CD4-positive, alpha-beta T cell treated with Interleukin-15 for 1 hour (primary cell): Measurements from ENCODE around the gene DUSP16.
"Not testable (repeated sequence)": the region's sequence is repeated elsewhere in the genome, so short reads cannot be mapped to it uniquely, and the experiment has no call there.

Experiments used
- DNase-seq: peaks from one replicate; pipeline ENCODE4 v3.0.0-alpha.2; 2020

The DUSP16 gene

DNA sequence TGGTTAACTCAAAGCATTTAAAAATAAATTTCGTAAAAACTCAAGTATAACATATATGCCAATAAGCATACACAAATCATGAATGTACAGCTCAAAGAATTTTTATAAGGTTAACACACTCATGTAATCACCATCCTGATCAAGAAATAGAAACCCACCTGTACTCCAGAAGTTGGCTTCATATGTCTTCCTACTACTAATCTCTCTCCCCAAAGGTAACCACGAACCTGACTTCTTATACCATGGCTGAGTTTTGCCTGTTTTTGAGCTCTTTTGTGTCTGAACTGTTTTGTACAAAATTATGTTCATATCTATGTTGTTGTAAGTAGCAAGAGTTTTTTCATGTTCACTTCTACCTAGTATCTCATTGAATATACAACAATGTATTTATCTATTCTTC, 18.7 kb downstream of the DUSP16 start:
- no peak for DNase-seq

DNA sequence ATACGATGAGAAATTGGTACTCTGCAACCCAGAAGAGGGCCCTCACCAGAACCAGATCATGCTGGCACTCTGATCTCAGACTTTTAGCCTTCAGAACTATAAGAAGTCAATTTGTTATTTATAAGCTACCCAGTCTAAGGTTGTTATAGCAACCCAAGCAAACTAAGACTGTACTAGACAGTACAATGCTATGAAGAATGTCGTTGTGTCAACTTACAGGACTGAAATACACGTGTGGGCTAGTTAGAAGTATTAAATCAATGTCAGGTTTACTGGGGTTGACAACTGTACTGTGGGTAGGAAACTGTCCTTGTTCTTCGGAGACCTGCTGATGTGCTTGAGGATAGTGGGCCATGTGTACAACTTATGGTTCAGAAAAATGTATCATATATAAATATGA, 19.7 kb downstream of the DUSP16 start:
- DNase-seq, result no peak

DNA sequence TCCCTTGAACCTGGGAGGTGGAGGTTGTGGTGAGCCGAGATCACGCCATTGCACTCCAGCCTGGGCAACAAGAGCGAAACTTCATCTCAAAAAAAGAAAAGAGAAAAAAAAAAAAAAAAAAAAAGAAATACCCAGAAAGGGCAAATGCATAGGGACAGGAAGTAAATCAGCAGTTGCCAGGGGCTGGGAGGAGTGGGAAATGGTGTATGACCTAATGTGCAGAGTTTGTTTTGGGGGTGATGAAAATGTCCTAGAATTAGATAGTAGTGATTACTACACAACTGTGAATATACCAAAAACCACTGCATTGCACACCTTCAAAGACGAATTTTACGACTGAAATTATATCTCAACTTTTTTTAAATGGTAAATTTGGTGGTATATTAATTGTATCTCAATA, 20.4 kb downstream of the DUSP16 start:
- DNase-seq, result no peak

DNA sequence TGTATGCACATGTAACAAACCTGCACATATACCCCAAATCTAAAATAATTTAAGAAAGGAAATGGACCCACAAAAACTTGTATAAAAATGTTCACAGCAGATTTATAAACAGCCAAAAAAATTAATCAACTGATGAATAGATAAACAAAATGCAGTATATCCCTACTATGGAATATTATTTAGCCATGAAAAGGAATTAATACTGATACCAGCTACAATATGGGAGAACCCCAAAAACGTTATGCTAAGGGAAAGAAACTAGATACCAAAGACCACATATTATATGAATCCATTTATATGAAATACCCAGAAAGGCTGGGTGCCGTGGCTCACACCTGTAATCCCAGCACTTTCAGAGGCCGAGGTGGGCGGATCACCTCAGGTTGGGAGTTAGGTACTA, 20.9 kb downstream of the DUSP16 start:
- no peak for DNase-seq

DNA sequence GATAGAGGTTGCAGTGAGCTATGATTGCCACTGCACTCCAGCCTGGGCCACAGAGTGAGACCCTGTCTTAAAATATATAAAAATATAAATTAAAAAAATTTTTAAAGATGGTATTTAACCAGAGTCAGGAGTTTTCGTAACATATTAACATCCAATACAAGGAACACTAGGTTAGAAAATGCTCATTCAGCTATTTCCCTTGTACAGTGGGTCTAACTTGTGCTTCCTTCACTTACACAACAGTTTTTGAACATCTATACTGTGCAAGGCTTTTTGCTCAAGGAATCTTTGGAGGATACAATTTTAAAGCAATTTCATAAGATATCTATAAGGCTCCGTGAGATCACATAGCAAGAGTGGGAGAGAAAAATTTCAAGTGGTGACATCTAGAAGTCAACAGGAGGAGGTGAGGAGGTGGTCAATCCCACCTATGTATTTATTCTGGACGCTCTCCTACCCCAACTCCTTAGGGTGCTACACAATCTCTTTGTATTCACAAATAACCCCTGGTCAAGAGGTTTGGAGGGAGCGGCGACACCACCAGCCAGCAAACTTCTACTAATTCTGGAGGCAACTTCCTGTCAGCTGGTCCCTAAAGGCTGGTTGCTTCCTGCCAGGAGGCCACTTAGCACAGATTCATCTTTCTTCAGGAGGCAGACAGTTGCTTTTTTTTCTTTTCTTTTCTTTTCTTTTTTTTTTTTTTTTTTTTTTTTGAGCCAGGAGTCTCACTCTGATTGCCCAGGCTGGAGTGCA, 22.2 kb downstream of the DUSP16 start:
- no peak for DNase-seq

DNA sequence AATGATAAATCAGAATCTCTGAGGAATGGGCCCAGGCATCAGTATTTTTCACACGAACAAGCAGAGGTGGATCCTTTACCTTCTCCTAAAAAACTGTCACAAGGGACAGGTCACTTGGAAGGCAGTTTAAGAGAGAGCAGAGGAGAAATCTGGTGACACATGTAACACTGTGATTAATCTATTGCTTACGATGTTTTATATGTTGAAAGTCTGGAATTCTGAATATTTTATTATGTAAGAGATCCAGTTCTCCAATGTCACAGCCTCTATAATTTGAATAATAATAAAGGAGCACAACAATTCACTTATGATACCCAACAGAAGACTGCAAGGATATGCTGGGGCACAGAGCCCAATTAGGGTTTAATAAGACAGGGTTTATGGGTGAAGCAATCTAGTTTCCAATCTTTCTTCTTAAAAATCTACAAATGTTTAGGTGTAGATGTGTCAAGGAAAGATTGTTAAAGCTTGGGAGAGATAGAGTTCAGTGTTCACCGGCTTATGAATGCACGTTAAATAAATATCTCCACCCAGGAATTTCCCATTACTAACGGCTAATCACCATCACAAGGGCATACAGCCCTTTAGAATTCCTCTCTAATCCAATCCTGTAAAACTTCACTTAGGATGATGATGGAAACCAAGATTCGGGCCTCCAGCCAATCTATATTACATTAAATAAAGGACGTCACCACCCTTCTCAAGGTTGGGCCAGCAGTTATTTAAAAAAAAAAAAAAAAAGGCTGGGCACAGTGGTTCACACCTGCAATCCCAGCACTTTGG, 23.4 kb downstream of the DUSP16 start:
- DNase-seq, result no peak

DNA sequence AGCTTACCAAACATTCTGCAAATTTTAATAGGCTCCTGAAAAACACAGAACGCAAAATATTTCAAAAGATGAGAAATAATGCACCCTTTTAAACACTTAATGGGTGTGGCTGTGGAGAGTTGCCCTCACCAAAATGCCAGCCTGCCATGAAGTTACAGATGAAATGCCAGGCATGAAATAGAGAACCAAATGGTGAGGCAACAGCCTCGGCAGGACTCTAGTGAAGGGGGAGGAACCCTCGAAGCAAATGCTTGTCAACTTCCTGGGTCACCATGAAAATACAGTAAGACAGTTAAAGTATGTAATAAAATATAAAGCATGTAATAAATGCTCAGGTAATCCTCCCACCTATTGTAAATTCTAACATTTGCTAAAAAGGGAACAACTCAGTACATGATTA, 24.1 kb downstream of the DUSP16 start:
- DNase-seq, result no peak

DNA sequence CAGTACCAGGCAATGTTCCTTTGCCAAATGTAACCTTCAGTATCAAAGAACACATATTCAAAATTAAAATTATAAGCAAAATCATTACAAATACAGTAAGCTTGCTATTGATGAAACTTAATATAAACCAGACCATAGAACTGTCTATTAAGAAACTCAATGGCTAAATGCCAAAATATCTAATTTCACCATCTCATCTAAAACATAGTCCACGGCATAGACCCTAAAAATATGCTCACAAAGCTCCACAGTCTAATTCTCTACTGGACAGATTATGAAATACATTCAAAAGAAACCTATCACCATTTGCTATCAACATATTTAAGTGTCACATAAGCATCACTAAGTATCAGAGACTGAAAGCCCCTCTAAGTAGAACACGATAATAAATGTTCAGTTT, 25.2 kb downstream of the DUSP16 start:
- no peak for DNase-seq

DNA sequence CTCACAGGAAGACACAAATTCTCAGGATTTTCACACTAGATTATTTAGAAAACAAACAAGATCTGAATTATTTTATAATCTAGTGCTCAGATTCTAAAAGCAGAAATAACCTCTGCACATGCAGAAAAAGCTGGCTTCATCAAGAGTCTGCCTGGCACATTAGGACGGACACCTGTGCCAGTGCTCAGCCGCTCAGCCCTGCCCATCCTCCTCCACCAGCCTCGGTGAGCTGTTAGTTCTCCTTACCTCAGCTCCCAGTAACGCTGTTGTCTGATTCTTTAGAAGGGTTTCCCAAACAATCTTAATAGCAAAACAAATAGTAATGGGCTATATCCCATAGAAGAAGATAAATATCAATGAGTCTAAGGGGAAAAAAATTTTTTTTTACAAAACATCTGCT, 27.7 kb downstream of the DUSP16 start:
- DNase-seq, result no peak

DNA sequence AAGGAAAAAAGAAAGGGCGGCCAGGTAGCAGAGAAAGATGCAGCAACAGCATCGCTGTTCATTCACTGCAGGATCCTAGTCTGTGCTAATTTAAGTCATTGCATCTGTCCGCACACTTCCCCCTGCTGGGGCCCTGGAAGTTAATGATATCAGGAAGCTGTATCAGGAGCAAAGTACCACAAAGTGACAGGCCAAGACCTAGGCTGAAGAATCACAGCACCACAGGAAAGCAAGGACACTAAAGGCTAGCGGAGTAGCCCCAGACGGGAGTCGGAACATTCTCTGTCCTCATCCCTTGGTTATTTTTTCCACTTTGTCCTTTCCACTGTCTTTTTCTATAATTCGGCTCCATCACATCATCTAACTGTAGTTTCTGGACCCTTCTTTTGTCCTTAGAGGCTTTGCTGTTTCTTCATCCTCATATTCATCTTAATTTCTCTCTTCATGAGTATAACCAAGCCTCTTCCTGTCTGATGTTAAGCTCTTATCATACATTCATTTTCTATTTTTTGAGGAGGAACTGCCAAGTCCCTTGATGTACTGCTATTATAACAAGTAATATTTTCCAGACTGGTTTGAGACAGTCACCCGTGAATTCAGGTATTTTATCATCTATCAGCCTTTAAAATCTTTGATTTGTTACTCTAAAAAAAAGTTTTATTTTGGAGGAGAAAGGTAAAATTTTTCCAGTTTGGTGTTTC, 28.3 kb downstream of the DUSP16 start:
- DNase-seq, result no peak

DNA sequence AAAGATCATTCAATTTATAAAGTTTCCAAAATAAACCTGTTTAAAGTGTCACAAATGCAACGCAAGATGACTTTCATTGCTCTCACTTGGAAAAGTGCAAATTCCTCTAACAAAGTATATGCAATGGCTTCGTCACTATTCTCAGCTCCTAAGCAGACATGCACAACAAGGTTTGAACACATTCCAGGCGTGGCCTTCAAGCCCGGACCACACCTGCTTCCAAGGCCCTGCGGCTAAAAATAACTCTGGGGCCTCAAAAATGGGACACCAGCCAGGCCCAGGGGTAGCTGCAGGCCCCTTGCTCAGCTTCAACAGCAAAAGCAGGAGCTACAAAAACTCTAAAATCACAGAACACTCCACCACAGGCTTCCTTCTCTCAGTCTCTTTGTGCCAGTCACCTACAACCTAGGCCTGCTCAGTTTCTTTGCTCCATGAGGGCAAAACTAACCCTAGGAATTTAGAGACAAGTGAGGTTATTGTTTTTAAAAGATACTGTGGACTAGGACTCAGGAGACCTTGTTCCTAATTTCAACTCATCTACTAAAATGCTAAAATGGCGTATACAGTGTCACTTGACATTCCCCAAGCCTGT, 29.3 kb downstream of the DUSP16 start:
- DNase-seq, result no peak

DNA sequence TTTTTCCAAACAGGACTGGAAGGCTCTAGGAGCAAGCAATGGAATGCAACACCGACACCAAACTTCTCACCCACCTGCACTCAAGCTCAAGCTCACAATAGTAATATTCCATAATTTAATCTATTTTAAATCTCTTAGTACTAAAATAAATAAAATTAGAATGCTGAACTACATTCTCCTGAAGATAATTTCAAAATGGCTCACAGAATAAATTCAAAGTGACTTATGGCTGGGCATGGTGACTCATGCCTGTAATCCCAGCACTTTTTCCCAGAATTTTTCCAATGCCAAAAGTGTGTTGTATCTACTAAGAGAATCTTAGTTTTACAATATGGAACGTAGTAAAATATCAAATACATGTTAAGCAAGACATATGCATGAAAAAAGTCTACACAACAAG, 31.5 kb downstream of the DUSP16 start:
- DNase-seq, result no peak

DNA sequence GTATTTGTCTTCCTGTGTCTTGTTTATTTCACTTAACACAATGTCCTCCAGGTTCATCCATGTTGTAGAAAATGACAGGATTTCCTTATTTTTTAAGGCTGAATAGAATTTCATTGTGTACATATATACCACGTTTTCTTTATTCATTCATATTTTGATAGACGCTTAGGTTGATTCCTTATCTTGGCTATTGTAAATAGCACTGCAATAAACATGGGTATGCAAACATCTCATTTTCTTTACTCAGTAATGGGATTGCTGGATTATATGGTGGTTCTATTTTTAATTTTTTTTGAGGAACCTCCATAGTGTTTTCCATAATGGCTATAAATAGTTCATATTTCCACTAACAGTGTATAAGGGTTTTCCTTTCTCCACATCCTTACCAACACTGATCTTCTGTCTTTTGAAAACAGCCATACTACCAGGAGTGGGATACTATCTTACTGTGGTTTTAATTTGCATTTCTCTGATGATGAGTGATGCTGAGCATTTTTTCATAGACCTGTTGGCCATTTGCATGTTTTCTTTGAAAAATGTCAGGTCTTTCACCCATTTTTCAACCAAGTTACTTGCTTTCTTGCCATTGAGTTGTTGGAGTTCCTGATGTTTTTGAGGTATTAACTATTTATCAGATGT, 32.8 kb downstream of the DUSP16 start:
- DNase-seq, result no peak

DNA sequence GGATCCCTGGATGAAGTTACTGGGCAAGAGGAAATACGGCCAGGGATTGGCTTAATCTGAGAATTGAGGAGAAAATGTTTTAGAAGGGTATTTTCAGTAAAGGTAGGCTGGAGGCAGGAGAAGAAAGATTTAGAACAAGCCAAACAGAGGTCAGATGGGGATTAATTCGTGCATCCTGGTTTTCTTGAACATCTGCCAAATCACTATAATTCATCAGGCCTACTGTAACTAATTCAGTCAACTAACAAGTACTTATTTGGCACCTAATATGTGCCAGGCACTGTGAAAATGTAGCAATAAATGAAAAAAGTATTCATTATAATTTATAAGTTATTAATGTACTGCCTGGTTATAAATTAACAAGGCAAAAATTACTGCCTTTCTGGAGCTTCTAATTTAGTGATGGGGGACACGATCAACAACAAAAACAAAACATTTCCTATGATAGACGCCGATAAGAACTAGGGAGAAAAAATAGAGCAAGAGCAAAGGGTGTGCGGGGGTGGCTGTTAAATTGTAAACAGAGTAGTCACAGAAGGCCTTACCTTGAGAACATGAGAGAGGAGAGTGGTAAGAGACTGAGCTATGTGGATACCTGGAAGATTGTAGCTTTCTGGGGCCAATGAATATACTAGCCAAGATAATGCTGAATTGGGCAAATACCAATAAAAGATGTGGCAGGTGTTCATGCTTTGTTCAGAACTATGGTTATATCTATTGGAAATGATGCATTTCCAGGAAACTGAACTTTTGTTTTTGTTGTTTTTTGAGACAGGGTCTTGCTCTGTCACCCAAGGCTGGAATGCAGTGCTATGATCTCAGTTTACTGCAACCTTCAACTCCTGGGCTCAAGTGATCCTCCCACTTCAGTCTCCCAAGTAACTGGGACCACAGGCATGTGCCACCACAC, 34.0 kb downstream of the DUSP16 start:
- DNase-seq, result no peak

DNA sequence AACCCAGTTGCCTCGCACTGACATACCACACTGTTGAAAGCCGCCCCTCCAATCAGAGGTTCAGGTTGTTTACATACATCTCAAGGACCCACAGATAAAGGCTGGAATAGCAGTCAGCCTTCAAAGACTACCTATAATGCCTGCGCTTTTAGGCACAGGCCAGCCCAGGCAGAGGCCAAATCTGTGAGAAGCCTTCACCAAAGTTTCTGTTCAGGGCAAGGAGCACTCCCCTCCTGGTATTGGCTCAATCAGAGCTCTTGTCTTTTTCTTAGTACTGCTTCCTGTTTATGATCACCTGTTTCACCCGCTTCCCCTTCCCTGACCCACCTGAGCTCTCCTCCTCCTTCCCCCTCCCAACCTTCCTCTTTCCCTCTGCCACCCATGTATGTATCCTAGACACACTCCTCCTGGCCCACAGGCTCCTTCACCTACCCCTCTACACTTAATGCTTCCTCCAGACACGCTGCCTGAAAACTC, 34.8 kb downstream of the DUSP16 start:
- peak; percentile 32 for DNase-seq

DNA sequence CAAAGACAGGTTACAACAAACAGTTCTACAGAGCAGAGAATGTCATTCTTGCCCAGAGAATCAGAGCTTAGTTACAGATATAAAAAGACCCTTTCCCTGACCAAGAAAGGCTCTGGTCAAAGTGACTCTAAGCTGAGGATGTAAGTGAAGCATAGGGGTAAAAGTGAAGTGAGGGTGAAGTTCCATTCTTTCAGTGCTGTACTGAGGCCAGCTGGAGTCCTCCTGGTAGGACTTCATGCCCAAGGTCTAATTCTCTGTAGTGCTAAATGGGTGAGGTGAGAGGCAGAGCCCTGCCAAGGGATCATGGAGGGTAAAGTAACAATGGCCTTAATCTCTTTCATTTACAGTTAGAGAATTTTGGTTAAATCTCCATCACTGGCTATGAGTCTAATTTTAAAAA, 38.5 kb downstream of the DUSP16 start:
- DNase-seq, result no peak

DNA sequence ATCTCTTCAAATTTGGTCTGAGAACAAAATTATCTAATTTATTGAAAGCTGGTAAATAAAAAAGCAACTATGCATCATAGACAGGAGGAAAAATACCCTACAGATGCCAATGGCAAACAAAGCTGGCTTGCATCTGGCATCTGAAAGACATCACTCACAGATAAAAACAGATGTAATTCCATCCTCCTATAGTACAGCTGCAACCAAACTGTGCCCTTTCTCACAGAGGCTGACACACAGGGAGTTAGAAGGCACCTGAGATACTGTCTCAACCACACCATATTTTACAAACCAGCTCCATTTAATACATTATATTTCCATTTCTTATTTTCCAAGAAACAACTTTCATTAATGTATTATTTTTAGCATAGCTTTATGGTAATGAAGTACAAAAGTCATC, 39.4 kb downstream of the DUSP16 start:
- DNase-seq, result no peak

DNA sequence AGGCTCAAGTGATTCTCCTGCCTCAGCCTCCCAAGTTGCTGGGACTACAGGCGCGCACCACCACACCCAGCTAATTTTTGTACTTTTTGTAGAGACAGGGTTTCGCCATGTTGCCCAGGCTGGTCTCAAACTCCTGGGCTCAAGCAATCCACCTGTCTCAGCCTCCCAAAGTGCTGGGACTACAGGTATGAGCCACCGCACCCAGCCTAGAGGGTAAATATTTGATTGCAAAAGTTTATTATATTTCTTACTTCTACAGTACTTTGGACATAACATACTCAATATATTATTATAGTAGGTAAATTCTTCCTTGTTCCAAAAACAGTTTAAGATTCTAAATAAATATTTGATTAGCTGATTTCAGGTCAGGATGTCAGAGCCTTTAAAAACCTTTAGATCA, 40.0 kb downstream of the DUSP16 start:
- DNase-seq, result not testable (repeated sequence)

DNA sequence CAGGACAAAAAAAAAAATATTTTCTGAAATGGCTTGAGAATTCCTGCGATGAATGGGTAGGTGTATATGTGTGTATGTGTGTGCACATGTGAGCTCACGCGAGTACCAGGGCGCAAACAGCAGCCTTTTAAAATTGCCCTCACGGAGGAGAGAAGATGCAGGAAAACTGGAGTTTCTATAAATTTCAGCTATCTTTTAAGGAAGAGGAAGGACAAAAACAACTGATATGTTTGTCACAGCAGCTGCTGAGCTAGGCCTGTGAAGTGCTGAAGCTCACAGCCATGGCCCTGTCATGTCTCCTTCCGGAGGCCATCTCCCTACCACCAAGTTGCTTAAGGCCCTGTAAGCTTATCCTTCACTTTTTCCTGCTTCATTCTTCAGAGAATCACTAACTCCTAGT, 40.8 kb downstream of the DUSP16 start:
- no peak for DNase-seq

DNA sequence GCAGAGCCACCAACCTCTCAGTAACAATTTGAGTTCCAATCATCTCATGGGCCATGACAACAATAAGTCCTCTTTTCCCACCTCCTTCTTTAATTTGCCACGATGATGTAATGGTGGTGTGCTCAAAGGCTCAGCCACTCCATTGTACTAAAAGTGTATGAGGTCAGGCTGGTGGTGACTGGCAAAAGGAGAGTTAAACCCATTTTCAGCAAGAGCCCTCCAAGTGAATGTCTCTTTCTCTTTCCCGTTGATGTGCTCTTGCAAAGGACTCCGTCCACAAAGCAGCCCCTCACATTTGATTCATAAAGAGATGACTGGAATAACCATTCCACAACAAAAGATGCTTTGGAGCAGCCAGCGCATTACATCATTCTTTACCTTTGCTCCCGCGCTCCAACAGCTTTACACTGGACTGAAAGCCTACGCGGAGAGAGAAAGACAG, 41.6 kb downstream of the DUSP16 start:
- no peak for DNase-seq

DNA sequence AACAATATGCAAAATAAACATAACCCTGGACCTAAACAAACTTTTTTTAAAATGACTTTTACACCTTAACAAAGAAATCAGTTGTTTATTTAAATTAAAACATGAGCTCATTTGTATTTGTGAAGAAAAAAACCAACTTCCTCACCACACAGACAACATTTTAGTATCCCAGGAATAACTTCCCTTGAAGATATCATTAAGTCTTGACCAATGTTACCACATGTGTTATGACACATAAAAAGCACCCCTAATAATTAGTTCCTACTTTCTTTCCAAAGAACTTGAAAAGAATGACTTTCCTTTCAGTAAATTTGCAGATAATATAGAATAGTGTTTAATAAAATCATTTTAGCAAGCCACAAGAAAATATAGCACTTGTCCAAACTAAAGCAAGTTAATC, 42.4 kb downstream of the DUSP16 start:
- no peak for DNase-seq
